Measurements from ENCODE around the gene ABHD12. TPM values are rescaled to one million over a fixed set of nuclear protein-coding genes. Genes with fewer than 3 reads are reported as not detected.

ABHD12 gene
- total and polyA plus RNA-seq, 2 donors (not counting 3 experiments of a cell fraction or from before 2014, with no cell fraction given), result 19.2 to 36.0 TPM

GRCh38 chr20:25259788-25260254 lies 130.8 kb downstream of the ABHD12 start:
- BruUV-seq (replicated peaks), result no TSS peak
- H3K4me3 ChIP-seq (replicated peaks in 1 of 3; ENCODE audit: insufficient read depth in 1 of 3, low read depth in 1 of 3, low read length in 3 of 3), result no peak overlapping the region
- H3K4me1 ChIP-seq (ENCODE audit: control insufficient read depth, extremely low read depth, insufficient read depth, low read length), result no peaks in the 10 kb centered on the region
- peaks cover 2 to 13% of the 10 kb centered on the region in 2 experiments for H3K36me3 ChIP-seq (ENCODE audit: control insufficient read depth in 2 of 2, extremely low read depth in 1 of 2, insufficient read depth in 2 of 2, low read length in 2 of 2)
- no peaks in the 10 kb centered on the region for H3K27me3 ChIP-seq (ENCODE audit: control insufficient read depth in 2 of 2, insufficient read depth in 2 of 2, low read length in 2 of 2)
- H3K9ac ChIP-seq (replicated peaks; ENCODE audit: extremely low read depth, insufficient read depth, low read length), result no peak overlapping the region
- ChIA-PET POLR2A (no interaction called here), CTCF (no interaction called here)
- dilution Hi-C loops (cut with MboI; ENCODE audit: extremely low pct_ligation_motif_present, low sequenced_read_pairs), result no loop called here
- H3K9me1 ChIP-seq (replicated peaks; ENCODE audit: control insufficient read depth, extremely low read depth, insufficient read depth, low read length), result no peaks in the 10 kb centered on the region
- no peak for FAIRE-seq
- DNase-seq (ENCODE audit: low read depth, low spot score), result no peak
- no peak overlapping the region for H2AFZ ChIP-seq (ENCODE audit: low read depth, low read length)
- H3K79me2 ChIP-seq (ENCODE audit: control insufficient read depth, insufficient read depth, low read length), result peaks cover 27% of the 10 kb centered on the region
- no peak for TF ChIP-seq EZH2 (IDR thresholded peaks at IDR 0.05; ENCODE audit: borderline replicate concordance, low read depth, low read length, severe bottlenecking)
- TF ChIP-seq, protein P1, sequence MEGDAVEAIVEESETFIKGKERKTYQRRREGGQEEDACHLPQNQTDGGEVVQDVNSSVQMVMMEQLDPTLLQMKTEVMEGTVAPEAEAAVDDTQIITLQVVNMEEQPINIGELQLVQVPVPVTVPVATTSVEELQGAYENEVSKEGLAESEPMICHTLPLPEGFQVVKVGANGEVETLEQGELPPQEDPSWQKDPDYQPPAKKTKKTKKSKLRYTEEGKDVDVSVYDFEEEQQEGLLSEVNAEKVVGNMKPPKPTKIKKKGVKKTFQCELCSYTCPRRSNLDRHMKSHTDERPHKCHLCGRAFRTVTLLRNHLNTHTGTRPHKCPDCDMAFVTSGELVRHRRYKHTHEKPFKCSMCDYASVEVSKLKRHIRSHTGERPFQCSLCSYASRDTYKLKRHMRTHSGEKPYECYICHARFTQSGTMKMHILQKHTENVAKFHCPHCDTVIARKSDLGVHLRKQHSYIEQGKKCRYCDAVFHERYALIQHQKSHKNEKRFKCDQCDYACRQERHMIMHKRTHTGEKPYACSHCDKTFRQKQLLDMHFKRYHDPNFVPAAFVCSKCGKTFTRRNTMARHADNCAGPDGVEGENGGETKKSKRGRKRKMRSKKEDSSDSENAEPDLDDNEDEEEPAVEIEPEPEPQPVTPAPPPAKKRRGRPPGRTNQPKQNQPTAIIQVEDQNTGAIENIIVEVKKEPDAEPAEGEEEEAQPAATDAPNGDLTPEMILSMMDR (IDR thresholded peaks at IDR 0.05; ENCODE audit: extremely low read depth in 1 of 2, insufficient read depth in 1 of 2, low read depth in 1 of 2, low read length in 2 of 2), result no peak
- no peak for TF ChIP-seq GATA2 (IDR thresholded peaks at IDR 0.05; ENCODE audit: insufficient read depth, insufficient read length, low read depth, low read length)
- TF ChIP-seq JUN (IDR thresholded peaks at IDR 0.05; ENCODE audit: borderline replicate concordance, insufficient read depth, insufficient read length, low read depth), result no peak
- no peak for TF ChIP-seq FOS (IDR thresholded peaks at IDR 0.05; ENCODE audit: borderline replicate concordance, insufficient read depth, low read length)
- no peak for TF ChIP-seq POLR2A (IDR thresholded peaks at IDR 0.05; ENCODE audit: low read depth, low read length)
- TF ChIP-seq MYC (IDR thresholded peaks at IDR 0.05; ENCODE audit: low read depth, low read length), result no peak
- TF ChIP-seq MAX (IDR thresholded peaks at IDR 0.05; ENCODE audit: insufficient read depth, insufficient read length), result no peak
- no peak for TF ChIP-seq POLR2AphosphoS5 (IDR thresholded peaks at IDR 0.05; ENCODE audit: insufficient read depth, low read depth, low read length)
- no peaks in the 10 kb centered on the region for H3K9me3 ChIP-seq (replicated peaks; ENCODE audit: control insufficient read depth, insufficient read depth, low read length)
- no peak overlapping the region for H3K4me2 ChIP-seq (ENCODE audit: insufficient read depth, low read length)
- no peak overlapping the region for H3K27ac ChIP-seq (ENCODE audit: insufficient read depth, low read depth, low read length)
- intact Hi-C loops (cut with micrococcal nuclease), result no loop called here
- H4K20me1 ChIP-seq (replicated peaks; ENCODE audit: control insufficient read depth, extremely low read depth, insufficient read depth, low read length), result no peaks in the 10 kb centered on the region
